GM18907 (cell line): Measurements from ENCODE around the gene SLC2A5.

Experiments
- ATAC-seq: cut with Tn5 transposase; IDR thresholded peaks from one replicate; pipeline ENCODE4 v1.9.1; 2021; ENCODE audit warnings: mild to moderate bottlenecking, moderate library complexity; ENCODE audit not compliant: unreplicated experiment

SLC2A5 gene

DNA sequence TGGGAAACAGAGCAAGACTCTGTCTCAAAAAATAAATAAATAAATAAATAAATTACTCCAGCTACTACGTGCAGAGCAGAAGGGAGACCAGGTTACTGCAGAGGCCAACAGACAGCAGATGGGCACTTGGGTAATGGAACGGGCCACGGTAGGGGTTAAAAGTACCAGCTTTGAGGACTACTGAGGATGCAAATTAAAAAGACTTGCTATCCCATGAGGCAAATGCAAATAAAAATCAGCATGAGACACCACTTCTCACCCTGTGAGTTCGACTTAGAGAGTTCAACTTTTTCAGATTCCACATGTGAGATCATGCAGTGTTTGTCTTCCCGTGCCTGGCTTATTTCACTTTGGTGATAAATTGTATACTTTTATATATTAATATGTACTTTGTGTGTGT is 6.6 kb downstream of the SLC2A5 start:
- no peak for ATAC-seq

DNA sequence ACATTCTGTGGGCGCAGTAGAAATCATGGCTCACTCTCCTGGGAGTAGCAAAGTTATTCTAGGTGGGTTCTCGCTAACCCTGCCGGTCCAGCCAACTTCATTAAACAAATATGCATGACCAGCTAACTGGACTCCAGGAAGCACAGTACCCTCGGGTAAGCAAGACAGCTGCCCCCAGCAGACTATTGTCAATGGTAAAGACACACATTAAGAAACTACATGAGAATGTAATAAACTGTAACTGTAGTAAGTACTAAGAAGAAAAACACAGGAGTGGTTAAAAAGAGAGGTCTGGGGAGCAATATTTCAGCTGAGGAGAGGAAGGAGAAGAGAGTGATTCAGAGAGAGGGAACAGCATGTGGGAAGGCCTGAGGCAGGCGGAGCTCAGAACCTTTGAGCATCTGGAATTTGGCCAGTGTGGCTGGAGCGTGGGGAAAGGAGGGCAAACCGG is 7.4 kb downstream of the SLC2A5 start:
- no peak for ATAC-seq

DNA sequence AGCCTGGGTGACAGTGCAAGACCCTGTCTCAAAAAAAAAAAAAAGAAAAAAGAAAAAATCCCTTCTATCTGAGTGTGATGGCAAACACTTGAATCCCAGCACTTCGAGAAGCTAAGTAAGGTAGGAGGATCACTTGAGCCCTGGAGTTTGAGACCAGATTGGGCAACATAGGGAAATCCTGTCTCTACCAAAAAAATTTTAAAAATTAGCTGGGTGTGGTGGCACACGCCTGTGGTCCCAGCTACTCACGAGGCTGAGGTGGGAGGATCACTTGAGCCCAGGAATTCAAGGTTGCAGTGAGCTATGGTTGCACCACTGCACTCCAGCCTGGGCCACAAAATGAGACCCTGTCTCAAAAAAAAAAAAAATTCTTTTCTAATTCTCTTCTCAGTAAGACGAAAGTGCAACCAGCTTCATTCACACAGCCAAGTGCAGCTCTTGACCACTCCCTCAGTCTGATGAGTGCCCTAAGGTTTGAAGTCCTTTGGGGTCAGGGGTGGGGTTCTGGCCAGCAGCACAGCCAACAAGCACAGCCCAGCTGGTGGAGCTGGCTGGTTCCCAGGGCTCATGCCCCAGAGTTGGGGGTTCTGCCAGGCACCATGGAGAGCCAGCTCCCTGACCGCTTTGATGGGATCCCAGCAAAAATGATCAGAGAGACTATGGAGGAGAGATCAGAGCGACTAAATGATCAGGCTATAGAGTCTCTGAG is 8.0 kb downstream of the SLC2A5 start:
- ATAC-seq = no peak

DNA sequence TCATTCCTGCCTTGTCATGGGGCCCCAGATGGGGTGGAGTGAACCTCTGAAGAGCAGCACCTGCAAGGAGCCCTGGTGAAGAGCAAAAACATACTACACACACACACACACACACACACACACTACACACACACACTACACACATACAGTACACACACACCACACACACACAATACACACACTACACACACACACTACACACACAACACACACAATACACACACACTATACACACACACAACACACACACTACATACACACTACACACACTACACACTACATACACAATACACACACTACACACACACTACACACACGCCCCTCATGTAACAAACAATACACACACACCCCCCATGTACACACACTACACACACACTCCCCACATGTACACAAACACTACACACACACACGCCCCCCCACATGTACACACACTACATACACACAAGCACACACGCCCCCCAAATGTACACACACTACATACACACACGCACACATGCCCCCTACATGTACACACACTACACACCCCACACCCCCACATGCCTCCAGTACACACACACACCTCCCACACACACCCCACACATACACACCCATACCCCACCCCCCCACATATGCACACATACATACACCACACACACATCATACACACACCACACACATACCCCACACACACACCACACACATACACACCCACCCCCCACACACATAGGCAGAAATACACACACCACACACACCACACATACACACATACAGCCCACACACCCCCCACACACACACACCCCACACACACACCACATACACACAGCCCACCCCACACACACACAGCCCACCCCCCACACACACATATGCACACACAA is 9.3 kb downstream of the SLC2A5 start:
- no peak for ATAC-seq

DNA sequence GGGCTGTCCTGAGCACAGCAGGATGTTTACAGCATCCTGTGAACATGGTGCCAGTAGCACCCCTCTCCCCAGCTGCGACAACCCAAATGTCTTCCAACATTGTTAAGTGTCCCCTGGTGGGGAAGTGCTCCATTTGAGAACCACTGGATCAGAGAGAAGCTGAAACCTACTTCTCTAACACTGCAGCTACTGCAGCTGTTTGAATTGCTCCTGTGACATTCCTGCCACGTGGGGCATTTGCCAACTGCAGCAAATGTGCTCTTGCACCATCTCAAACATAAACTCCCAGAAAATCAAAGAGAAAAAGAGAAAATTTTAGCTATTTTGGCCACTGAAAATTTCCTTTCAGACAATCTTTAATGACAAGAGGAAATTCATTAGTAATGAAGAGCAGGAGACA is 11.0 kb downstream of the SLC2A5 start:
- ATAC-seq = no peak

DNA sequence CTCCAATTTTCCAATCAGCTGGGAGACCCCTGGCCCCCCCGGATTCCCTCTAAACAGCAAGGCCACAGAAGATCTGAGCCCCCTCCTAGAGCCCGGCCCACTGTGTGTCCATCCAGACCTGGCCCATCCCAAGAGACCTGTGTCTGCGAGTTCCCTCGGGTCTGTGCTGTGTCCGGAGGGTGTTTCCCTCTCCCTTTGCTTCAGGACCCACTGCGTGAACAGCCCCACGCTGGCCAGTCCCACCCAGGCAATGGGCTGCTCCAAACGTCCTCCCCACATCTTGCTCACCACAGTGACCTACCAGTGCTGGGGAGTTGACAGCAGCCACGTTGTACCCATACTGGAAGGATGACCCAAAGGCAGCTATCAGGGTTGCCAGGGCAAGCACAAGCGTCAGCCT is 11.6 kb downstream of the SLC2A5 start:
- ATAC-seq = no peak

DNA sequence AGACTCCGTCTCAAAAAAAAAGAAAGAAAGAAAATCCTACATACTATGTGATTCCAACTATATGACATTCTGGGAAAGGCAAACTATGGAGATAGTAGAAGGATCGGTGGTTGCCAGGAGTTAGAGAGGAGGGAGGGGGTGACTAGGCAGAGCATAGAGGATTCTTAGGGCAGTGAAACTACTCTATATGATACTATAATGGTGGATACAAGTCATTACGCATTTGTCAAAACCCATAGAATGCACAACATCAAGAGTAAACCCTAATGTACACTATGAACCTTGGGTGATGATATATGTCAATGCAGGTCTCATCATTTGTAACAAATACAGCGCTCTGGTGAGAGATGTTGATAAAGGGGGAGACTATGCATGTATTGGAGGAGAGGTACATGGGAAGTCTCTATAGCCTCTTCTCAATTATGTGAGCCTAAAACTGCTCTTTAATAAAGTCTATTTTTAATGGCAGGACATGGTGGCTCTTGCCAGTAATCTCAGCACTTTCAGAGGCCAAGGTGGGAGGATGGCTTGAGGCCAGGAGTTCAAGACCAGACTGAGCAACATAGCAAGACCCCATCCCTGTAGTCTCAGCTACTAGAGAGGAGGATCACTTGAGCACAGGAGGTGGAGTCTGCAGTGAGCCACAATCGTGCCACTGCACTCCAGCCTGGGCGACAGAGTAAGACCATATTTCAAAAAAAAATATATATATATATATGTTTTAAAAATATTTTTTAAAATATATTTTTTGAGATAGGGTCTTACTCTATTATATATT is 17.0 kb downstream of the SLC2A5 start:
- ATAC-seq = no peak

DNA sequence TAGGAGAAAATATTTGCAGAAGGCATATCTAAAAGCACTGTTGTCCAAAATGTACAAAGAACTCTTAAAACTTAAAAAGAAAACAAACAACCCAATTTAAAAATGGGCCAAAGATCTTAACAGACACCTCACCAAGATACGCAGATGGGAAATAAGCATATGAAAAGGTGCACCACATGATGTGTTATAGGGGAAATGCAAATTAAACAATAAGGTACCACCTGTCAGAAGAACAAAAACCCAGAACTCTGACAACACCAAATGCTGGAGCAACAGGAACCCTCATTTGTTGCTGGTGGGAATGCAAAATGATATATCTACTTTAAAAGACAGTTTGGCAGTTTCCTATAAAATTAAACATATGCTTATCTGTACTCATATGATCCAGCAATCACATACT is 18.1 kb downstream of the SLC2A5 start:
- no peak for ATAC-seq

DNA sequence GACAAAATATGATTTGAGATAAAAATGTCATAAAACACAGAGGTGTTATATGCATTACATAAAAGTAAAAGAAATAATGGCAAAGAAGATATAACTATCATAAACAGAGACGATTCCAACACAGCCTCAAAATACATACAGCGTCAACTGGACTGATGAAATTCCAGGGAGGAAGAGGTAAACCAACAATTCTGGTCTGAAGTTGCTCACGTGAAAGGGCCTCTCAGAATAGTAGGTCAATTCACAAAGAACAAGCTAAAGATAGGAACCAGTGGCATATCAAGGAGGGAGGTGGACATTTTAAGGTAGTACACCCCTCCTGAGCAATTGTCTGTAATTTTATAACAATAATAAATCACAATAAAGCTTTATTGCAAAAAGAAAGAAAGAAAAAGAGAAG is 18.6 kb downstream of the SLC2A5 start:
- ATAC-seq = no peak

DNA sequence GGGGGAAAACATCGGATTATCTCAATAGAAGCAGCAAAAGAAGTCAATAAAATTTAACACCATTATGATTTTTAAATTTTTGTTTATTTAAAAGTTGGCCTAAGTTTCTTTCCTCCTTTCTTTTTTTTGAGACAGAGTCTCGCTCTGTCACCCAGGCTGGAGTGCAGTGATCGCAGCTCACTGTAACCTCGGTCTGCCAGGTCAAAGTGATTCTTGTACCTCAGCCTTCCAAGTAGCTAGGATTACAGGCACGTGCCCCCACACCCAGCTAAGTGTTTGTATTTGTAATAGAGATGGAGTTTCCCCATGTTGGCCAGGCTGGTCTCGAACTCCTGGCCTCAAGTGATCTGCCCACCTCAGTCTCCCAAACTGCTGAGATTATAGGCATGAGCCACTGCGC is 20.9 kb downstream of the SLC2A5 start:
- no peak for ATAC-seq

DNA sequence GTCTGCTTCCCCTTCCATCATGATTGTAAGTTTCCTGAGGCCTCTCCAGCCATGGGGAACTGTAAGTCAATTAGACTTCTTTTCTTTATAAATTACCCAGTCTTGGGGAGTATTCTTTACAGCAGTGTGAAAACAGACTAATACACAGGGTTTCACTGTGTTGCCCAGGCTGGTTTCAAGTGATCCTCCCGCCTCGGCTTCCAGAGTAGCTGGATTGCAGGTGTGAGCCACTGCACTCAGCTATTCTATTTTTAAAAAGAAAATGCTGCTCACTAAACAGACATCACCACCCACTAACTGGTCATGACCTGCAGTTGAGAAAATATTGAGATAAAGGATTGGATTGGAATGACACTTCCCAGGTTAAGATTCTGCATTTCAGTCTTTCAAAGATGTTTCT is 22.4 kb downstream of the SLC2A5 start:
- no peak for ATAC-seq

DNA sequence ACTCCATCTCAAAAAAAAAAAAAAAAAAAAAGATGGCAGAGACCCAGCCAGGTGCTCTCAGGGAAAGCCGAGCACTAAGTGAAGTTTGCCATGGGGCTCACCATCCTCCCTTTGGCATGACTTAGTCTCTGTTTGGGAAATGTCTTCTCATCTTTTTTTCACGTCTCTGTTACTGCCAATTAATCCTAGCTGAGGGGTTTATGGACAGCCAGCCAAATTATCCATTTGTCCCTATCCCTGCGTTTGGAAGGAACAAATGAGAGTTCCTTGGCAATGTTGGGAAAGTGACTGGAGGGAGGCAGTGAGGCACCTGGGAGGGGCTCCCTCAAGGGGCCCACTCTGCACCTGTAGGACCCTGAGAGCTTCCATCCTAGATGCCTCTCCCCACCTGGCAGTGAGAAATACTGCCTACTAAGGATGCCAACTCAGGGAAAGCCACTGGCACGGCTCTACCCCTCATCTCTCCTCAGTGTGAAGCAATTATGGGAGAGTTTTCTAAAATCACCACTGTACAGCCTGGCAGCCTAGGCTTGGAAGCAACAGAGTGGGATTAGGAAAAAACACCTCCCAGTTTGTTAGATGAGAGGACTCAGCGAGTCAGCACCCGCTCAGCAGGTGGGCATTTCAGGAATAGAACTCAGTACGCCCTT is 23.4 kb downstream of the SLC2A5 start:
- ATAC-seq = no peak

DNA sequence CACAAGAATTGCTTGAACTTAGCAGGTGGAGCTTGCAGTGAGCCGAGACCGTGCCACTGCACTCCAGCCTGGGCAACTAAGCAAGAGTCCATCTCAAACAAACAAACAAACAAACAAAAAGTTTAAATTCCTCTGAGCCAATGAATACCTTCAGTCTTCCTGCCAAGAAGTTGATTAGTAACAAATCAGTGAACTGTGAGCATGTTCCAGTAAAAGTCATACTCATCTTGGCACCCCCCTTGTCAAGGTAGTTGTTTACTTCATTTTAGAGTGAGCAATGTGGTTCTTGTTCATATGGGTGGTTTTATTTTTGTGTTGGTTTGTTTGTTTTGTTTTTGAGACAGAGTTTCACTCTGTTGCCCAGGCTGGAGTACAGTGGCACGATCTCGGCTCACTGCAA is 25.2 kb downstream of the SLC2A5 start:
- ATAC-seq = no peak

DNA sequence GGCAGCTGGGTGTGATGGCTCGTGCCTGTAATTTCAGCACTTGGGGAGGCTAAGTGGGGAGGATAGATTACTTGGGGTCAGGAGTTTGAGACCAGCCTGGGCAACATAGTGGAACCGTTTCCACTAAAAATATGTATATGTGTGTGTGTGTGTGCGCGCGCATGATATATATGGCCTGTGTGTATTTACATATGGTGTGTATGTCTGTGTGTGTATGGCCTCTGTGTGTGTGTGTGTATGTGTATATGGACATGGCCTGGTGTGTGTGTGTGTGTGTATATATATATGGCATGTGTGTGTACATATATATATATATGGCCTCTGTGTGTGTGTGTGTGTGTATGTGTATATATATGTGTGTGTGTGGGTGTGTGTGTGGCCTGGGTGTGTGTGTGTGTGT is 27.2 kb downstream of the SLC2A5 start:
- ATAC-seq = no peak

DNA sequence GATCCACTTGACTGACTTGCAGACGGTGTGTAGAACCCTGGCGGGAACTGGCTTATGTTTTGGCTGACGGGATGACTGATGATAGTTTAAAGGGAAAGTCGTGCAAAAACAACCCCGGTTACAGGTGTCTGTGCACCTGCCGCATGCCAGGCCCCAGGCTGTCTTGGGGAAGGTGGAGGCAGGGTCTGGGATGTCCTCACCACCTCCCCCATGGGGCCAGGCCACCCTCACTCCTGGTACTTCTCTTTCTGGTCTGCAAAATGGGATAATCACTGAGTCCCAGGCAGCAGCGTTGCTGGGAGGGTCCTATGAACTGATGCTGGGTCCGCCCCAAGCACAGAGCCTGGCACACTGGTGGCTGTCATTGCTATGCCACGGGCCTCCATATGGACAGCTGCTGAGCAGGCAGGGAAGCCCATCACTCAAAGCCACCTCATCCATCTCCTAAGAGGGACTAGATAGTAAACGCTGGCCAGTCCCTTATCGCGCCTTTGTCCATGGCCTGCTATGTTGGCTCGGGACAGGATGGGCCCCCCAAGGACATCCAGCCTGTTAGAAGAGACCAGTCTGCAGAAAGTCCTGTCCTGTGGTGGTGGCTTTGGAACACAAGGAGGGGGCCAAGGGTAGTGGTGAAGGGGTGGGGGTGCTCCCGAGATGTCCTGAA is 28.2 kb downstream of the SLC2A5 start:
- no peak for ATAC-seq

DNA sequence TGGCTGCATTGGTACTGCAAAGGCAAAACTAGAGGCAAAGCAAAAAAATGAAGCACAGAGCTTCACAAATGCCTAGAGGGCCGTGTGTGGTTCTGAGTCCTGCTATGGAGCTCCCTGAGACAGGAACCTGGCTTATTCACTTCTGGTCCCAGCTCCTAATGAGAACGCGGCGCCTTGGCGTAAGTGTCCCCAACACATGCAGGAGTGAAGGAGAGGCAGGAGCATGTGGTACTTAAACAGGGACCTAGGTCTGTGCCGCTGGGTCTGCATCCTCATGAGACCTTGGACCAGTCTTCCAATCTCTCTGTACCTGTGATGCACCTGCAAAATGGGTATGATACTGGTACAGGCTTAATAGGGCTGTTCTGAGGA is 28.8 kb downstream of the SLC2A5 start:
- ATAC-seq = no peak

DNA sequence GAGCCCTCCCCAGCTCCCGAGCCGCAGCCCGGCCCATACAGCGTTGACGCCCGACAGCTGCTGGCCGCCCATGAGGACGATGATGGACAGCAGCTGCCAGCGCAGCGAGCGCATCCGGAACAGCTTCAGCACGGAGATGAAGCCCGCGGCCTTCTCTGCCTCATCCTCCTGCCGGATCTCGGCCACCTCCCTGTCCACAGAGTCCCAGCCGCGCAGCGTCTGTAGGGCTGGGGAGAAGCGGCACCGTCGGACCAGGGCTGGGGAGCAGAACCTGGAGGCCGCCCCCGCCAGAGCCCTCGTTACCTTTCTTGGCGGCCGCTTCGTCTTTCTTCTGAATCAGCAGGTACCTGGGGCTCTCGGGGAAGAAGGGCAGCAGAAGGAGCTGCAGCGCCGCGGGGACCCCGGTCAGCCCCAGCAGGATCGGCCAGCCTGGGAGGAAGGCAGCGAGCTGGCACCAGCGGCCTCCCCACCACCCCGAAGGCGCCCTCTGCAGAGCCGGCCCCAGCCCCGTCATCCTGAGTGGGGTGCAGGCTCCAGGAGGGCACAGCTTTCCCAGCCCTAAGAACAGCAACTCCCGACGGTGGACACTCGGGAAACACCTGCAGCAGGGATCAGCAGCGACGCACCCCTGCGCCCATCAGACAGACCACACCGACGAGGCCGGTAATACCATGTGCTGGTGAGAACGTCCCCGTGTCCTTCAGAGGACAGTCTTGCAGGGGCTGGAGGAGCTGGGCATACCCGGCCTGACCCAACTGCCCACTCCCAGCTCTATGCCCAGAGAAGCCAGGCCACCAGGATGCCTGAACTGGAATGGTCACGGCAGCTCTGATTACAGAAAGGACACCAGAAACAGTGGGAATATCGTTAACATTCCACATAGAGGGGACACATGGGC is 29.4 kb downstream of the SLC2A5 start:
- ATAC-seq = no peak

DNA sequence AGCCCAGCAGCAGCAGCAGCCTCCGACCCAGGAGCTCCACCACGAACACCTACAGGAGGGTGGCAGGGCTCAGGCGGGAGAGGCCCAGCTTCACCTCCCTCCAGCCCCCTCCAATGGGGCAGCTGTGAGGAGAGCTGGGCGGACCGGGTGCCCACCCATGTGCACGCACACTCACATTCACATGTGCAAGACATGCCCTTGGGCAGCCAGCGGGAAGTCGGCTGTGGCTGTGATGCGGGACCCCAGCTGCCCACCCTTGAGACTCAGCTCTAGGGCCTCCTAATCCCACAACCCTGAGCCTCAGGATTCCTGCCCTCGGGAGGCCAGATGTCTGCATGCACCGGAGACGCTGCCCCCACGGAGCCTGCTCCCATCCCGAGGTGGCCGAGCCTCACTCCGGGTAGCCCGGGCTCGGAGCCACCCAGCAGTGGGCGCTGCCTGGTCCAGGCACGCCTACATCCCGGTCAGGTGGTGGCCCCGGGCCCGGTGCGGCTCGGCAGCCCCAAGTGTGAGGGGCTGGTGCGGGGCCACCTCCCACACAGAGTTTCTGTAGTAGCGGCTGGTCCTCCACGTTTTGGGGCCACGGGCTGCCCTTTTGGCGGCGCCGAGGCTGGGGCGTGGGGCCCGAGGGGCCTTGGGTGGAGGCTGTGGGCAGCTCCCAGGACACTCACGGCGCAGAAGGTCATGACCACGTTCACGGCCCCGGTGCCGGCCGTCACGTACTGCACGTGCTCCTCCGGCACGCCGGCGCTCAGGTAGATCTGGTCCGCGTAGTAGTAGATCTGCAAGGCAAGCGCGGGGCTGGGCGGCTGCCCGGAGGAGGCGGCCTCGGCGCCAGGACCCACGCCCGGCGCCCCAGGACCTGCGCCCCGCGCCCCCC is 30.3 kb downstream of the SLC2A5 start:
- no peak for ATAC-seq

DNA sequence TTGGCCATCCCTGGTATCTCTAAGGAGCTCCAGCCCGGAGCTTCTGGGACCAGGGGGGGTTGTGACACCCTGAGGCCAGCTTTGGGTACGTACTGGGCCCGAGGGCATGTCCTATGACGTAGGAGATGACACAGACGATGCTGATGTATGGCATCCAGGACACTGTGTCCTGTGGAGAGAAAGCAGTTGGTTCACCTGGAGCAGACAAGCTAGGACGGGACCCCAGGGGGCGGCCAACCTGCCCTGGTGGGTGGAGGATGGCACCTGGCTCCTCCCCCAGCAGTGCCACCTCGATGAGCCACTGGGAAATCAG is 31.1 kb downstream of the SLC2A5 start:
- ATAC-seq = no peak
